ENCODE measurements around the gene GNA12. TPM values are rescaled to one million over a fixed set of nuclear protein-coding genes. Genes with fewer than 3 reads are reported as not detected.
"Not testable (repeated sequence)": the region's sequence is repeated elsewhere in the genome, so short reads cannot be mapped to it uniquely, and the experiment has no call there.

GNA12 gene
- total RNA-seq, 1 experiment from 2014 or later: 20.6 TPM

DNA sequence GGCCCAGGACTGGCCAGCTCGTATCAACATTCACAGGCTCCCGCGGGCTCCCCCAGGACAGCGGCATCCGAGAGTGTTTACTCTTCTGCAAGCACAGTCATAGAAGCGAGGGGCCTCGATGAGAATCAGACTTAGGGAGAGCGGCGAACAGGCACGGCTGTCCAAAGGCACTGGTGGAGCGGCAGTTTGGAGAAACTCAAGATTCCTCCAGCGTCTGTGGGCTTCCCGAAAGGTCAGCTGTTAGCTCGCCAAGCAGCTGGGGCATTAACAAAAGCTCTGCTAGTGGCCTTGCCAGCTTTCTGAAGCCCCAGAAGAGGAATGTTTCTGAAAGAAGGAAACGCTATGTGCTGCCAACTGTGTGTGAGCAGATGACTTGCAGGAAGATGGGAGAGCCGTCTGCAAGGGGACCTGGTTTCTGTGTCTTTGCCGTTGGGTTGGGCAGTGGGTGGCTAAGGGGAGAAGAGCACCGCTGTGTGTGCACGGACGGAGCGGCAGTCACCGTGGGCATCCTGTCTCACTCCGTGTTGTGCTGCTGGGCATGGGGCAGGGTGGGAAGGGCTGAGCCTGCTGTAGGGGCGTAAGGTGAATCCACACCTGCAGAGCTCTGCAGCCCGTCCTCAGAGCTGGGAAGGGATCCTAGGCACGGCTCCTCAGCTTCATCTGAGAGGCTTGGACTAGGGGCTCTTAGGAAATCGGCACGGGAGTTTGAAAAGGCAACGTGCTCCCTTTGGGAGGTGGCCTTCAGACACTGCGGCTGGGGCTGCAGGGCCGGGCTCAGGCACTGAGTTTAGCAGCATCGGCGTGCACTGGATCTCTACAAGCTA, 114.0 kb downstream of the GNA12 start:
- peak; percentile 54 for DNase-seq (ENCODE audit: low read depth)

DNA sequence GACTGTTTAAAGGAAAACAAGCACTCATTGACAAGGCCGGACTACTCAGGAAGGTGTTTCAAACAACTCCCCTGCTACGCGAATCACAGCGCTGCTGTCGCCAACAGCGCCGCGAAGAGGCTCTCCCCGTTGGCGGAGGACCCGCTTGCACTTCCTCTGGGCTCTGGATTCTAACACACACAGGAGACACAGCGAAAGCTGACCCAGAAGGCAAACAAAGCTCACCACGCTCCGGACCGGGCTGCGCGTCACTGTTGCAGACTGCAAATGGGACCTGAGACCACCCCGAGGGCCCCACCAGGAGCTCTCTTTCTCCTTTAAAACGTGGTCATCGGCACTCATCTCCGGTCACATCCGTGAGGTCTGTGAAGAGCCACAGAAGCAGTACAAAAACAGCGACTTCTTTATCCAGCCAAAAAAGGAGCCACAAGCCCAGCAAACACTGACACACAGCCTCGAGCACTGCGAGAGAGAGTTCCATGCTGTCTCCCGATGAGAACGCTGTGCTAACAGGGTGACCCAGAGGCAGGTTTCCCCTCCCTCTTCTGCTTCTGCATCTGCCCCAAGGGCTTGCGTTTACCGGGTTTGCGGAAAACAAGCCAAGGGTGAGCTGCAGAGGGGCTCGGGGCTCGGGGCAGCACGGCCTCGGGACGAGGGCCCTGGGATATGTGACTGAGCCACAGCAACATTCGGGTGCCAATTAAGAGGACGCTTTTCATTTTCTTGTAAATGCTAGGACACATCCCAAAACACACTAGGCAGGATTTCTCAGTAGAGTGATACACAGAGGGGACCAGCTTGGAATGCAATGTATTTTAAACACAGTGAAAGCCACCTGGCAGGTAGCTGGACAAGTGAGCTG, 114.8 kb downstream of the GNA12 start:
- DNase-seq (ENCODE audit: low read depth): no peak

DNA sequence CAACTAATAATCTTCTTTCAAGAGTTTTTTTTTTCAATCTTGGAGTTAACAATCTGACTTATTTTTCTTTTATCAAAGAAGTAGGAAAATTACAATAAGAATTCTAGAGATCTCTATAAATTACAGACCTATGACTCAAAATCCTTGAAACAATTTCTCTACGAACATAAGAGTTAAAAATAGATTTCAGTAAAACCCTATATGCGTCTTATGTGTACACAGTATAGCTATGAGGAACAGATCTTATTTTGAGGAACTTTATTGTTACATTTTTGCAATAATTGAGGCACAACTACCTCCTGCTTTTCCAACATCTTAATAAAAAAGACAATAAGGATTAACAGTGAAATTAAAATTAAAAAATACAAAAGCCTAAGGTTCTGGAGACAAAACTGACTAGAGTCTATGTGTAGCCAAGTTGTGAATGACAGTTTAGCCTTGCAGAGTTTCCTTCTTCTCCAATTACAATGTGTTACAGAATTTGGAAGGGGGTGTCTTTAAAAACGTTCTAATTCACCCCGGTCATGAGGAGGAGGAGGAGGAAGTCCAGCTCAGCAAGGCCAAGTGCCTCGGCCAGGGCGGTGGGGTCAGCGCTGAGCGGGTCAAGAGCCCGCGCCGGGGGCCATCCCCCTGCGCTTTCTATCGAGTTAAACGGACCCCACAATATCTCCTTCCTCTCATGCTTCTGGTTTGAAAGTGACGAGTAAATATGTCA, 115.6 kb downstream of the GNA12 start:
- DNase-seq (ENCODE audit: low read depth): no peak

DNA sequence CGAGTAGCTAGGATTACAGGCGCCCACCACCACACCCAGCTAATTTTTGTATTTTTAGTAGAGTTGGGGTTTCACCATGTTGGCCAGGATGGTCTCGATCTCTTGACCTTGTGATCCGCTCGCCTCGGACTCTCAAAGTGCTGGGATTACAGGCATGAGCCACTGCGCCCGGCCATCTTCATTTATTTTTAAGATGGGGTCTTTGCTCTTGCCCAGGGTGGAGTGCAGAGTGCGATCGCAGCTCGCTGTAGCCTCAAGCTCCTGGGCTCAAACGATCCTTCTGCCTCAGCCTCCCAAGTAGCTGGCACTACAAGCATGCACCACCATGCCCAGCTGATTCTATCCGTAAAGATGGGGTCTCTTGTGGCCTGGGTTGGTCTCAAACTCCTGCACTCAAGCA, 116.9 kb downstream of the GNA12 start:
- not testable (repeated sequence) for DNase-seq (ENCODE audit: low read depth)

DNA sequence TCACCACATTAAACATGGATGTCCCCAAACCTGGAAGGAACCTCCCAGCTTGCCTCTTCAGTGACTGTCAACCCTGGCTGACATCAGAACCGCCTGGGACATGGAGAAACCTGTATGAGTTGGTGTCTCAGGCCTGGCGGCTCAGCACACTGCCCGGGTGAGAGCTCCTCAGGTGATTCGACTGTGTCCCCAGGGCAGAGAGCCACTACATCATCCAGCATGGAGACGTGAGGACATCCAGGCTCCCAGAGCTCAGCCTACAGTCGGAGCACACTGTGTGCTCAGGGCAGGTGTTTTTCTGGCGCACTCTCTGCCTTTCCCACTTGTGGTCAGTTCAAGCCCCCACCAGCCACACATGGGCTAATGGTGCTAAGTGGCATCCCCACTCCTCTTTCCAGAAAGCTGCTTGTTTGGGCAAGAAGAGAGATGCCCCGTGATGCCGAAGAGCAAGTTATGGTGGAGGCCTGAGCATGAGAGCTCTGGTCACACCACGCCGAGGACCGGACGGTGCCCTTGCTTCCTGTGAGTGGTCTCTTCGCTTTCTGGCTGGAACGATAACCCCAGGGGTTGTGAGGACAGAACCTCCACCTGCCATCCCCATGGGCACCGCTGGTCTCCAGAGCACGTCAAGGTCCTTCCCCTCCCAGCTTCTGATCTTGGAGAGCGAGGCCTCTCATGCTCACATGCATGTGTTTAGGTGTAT, 117.6 kb downstream of the GNA12 start:
- DNase-seq (ENCODE audit: low read depth): no peak

DNA sequence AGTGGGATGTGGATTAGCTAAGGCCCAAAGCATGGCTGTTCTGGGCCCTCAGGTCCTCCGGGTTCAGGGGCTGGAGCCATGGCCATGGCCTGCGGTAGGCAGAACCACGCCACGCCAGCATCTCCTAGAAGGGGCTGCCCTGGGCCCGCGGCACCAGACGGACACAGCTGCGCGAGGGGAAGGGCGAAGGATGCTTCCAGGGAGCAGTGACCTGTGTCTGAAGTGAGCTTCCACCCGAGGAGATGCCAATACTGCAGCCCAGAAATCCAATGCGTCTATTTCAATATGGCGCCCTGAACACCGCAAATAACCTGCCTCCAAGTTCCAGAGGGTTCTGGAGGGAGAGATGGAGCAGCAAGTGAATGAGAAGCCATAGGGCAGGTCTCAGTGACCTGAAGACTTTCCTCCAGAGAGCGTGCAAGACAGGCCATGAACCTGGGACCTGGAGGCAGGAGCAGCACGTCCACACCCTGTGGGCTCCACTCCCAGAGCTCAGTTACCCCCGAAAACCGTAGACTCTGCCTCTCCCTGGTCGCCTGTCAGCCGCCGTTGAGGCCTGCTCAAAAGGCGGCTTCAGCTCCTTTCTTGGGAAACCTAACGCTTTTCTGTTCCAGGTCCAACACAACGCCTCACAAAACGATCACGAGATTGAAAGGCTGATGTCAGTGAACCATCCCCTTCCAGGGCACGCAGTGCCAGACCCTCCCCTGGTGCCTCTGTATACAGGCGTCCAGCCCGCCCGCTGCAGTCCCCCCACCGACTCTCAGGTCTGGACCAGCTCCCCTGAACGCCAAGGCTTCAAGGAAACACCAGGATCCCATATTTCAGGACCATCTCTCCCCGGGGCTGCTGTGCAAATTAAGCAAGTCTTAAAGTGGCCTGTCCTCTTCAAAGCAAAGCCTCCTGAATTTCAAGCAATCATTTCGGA, 118.7 kb downstream of the GNA12 start:
- DNase-seq (ENCODE audit: low read depth): no peak

DNA sequence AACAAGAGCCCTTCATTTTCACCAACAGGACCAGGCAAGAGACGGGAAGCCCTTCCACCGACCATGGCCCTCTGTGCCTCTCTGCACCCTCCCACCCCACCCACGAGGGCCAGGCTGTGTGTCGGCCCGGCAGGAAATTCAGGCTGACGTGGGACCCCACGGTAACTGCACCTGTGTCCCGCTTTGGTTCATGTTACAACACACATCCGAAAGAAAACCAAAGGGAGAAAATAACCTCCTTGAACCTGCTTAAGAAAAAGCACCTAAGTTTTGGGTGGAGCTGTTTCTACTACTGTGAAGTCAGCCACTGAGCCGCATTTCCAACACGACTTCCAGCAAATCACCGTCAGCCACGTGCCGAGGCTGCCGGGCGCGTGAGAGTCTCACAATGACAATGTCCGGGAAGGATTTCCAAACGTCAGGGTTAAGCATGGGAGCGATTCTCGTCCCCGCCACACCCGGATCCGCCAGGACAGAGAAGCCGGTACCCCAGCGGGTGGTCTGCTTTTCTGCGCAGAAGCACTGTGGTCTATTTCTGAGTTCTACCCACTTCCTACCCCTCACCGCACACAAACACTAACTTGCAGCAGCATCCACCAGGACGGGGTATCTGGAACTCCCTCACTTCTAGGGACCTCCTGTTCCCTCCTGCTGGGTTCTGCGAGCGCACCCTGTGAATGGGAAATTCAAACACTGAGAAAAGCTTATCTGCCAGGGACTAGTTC, 119.5 kb downstream of the GNA12 start:
- DNase-seq (ENCODE audit: low read depth): no peak

DNA sequence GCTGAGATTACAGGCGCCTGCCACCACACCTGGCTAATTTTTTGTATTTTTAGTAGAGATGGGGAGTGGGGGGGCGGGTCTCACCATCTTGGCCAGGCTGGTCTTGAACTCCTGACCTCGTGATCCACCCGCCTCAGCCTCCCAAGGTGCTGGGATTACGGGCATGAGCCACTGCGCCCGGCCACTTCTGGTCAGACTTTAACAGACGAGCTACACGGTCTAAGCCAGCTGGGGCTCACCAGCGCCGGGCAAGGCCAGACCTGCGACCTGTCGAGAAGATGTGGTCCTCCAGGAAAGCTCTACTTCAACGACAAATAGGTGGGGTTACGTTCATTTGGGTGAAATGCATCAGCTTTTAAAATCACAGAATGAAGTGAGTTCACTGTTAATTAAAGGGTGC, 120.1 kb downstream of the GNA12 start:
- not testable (repeated sequence) for DNase-seq (ENCODE audit: low read depth)

DNA sequence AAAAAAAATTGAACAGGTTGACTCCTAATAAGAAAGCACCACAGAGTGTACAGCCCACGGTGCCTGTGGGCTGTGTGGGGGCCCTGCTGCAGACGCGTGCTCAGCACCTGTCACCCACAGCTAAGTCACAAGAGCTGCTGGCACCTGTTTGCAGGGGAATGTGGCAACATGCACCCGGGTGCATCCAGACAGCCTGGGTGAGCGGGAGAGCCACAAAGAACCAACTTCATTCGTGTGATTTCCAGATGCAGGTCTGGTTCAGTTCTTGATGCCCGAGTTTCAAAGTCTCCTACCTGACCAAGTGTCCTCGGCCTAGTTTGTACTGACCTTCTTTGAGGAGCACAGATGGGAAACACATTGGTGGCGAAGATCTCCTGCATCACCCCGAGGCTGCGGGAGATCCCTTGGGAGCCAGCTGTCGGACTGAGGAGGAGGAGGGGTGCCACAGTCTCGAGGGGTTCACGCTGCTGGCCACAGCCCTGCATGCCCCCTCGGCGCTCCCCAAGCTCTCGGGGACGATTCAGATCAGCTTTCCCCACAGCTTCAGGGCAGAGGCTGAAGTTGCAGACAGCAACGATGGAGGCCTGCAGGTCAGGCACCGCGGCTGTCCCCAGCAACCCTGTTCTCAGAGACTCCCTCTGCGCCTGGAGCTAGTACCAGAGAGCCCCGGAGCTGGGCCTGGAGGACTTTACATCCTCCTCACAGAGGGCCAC, 120.8 kb downstream of the GNA12 start:
- DNase-seq (ENCODE audit: low read depth): peak; percentile 26

DNA sequence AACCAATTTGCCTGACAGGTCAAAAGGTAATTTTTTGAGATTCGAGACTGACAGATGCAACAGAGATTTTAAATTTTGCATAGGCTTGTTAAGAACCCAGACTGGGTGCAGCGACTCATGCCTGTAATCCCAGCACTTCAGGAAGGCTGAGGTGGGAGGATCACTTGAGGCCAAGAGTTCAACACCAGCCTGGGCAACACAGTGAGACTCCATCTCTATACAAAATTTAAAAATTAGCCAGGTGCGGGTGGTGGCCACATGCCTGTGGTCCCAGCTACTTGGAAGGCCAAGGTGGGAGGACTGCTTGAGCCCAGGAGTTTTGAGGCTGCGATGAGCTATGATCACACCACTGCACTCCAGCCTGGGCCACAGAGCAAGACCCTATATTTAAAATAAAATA, 121.5 kb downstream of the GNA12 start:
- DNase-seq (ENCODE audit: low read depth): no peak

DNA sequence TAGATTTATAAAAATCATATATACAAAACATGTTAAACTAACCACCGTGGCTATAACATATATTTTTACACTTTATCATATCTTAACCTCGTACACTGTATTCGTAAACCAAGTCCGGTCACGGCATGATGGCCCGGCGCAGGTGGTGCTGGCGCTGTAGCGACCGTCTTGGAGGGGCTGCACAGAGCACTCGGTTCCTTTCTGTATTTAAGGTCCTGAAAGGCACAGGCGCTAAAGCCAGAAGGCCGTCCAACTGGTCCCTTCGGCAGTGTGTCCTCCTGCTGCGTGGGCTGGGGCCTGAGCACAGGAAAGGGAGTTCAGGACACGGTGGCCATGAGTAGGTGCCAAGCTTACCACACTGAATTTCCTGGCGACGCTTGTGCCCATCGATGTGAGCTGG, 122.3 kb downstream of the GNA12 start:
- no peak for DNase-seq (ENCODE audit: low read depth)

DNA sequence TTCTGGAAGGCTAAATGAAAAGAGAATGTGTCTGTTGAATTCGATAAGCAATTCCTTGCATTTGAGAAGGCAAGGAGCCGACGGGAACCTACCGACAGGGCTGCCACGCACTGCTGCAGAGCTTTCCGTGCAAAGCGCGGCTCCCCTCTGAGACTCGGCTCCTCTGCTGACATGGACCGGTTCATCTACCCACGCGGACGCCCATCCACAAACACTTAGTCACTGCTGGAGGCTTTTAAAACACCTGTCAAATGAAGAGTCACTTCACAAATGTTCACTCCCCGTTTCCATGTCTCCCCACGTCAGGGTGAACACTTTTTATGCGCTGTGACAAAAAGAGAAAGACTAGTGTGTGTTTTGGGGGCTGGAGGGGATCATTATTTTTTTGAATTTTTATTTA, 124.1 kb downstream of the GNA12 start:
- DNase-seq (ENCODE audit: low read depth): no peak

DNA sequence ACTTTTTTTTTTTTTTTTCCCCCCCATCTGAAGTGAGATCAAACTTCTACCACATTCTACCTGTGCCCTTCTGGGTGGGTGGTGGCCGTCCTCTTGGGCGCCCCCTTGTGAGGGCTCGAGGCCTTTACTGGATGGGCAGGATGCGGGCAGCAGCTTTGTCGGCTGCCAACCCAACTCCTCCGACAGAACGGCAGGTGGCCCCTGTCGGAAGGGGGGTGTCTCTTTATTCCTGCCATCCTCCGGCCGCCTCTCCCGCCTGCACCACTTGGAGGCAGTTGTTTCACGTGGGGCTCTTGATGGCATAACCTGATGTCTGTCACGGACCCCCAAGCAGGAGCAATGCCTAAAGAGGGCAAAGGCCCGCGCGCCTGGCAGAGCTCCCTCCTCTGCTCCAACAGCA, 125.1 kb downstream of the GNA12 start:
- no peak for DNase-seq (ENCODE audit: low read depth)

DNA sequence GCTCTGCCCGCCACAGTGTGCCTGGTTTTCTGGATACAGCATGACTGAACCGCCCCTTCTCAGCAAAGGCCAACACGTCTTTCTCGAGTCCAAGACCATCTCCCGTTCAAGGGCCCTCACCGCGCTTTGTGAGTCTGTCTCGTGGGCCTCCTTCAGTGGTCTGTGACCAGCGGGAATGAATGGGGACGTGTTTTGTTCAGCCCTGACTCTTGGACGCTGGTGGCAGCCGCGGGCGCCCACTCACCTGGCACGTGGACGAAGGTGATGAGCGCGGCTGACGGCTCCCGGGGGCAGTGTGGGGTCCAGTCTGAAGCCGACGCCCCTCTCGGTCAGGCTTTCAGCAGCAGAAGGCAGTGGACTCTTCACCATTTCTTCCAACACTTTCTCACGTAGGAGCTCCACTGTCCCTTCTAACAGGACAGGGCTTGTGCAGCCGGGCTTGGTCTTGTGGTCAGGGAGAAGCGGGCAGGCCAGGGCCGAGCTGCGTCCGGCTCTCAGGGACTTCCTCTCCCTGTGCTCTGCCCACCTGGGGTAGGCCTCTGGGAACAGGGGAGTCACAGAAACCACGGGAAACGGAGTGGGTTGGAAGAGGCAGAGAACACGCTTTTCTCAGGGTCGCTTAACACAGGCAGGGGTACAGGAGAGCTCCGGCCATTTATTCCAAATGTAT, 125.7 kb downstream of the GNA12 start:
- DNase-seq (ENCODE audit: low read depth): no peak

DNA sequence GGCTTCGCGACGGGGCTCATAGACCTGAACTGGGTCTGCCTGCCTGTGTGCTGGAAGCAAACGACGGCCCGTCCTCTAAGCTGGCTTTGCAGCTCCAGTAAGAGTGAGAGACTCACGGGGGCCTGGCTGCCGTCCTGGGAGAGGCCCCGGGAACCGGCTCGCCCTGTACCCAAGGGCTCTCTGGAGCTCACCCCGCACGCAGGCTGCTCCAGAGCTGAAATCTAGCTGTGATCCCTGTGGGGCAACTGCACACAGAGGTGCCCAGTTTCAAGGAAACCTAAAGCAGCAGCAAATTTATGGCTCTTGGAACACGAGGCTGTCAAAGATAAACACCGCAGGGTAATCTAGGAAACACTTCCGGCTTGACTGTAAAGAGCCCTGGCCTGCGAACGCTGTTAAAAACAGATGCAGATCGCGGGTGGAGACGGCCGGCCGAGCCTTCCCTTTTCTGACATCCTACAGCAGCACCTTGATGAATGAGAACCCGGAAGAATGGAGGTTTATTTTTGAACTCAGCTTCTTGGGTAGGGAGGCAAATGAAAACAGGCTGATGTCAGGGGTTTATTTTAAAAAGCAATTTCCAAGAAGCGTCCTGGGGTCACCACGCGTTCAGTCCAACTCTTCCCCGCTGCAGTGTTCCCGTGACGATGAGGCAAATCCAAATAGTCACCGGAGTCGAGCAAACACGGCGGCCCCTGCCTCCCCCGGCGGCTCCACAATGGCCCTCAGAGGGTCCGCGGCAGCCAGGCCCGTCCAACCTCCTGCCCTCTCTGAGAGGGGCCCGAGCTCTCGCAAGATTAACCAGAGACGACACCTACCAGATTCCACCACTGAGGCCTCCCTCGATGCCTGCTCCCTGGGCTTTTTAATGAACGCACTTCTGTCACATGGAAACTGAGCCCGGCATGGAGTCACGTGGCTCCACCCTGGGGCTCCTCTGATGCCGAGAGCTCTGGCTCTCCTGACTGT, 126.5 kb downstream of the GNA12 start:
- DNase-seq (ENCODE audit: low read depth): no peak

DNA sequence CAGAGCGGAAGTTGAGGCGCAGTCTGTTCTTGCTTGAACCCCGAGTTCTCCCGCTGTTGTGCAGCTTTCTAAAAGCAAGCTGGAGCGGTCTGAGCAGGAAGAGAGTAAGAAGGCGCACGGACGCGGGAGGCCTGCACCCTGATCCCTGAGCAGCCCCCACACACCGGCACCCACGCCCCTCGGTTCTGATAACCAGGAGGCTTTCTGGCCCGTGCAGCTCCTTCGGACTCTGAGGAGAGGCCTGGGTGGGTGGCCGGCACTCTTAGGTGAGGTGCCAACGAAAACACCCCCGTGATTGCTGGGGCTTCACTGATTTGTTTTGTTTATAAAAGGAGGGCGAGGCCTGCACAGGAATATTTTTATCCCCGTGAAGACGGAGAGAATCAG, 127.2 kb downstream of the GNA12 start:
- DNase-seq (ENCODE audit: low read depth): no peak

DNA sequence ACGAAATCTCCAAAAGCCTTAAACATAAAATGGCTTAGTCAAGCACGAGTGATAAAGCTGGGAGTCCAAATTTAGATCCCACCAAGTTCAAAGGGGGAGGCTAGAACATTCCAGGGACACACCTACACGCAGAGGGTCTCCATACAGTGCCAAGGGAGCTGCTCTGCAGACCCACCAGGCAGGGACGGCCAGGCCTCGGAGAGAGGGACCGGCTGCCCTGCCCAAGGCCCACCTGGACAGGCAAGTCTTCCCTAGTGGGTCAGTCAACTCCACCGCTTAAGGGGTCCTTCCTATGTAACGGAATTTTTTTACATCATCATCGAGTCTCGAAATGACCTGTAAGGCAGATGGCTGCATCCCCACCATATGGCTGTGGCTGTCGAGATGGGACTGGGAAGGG, 127.6 kb downstream of the GNA12 start:
- no peak for DNase-seq (ENCODE audit: low read depth)
